ENCODE measurements around the gene TAMALIN. TPM values are rescaled to one million over a fixed set of nuclear protein-coding genes. Genes with fewer than 3 reads are reported as not detected.

TAMALIN gene
- total and polyA plus RNA-seq, 7 experiments from 2014 or later = 1.1 to 501 (median 30.1) TPM

- Mint-ChIP-seq H3K27ac (peak overlapping the region; percentile 85 to 99 (median 93)), H3K27me3 (peaks cover 0 to 16% (median 0%) of the 10 kb centered on the region in 5 donors), H3K4me1 (peaks cover 34 to 49% (median 40%) of the 10 kb centered on the region in 7 donors), H3K36me3 (peaks cover 0 to 1% (median 0%) of the 10 kb centered on the region in 5 donors), H3K4me3 (peak overlapping the region; percentile 77 to 96 (median 87)), H3K9me3 (no peaks in the 10 kb centered on the region)
- ChIA-PET CTCF (interaction anchor here (0.5 to 14.8 kb wide), 12 partner anchors 10 to 1090 kb away, joined by 3 to 457 read pairs (median 5); partner anchors contain the start of genes ATG101, SMIM41 and TAMALIN), POLR2A (interaction anchor here (0.8 to 10.5 kb wide), 10 partner anchors 8 to 73 kb away, joined by 3 to 162 read pairs (median 8); partner anchors contain the start of genes ATG101, SMIM41 and TAMALIN)
- Histone ChIP-seq H3K9me3 (ENCODE audit: control insufficient read depth in 2 of 3, low read length in 3 of 3) (no peaks in the 10 kb centered on the region), H3K27me3 (ENCODE audit: control insufficient read depth in 2 of 2, insufficient read depth in 2 of 2, low read length in 2 of 2) (no peaks in the 10 kb centered on the region), H3K4me3 (ENCODE audit: low read length) (peak overlapping the region; percentile 71), H3K4me1 (ENCODE audit: control insufficient read depth in 2 of 2, insufficient read depth in 2 of 2, low read length in 2 of 2) (peaks cover 17 to 29% of the 10 kb centered on the region in 2 donors), H3K36me3 (ENCODE audit: control insufficient read depth in 2 of 3, insufficient read depth in 3 of 3, low read length in 3 of 3) (no peaks in the 10 kb centered on the region), H3K27ac (ENCODE audit: low read depth, low read length) (peak overlapping the region; percentile 69)
- intact Hi-C loops (cut with micrococcal nuclease) = loop anchor here (1.0 to 10.0 kb wide), 8 partner anchors 13 to 981 kb away; partner anchors contain the start of genes TAMALIN (in 2 of the 2), ACVR1B (in 1 of the 2) and EIF4B (in 1 of the 2)
- ATAC-seq (peak; percentile 80), DNase-seq (peak; percentile 80 to 98 (median 90))
Observed at GRCh38 chr12:52023182-52023975, 16.6 kb downstream of the TAMALIN start.

GRCh38 chr12:52023976-52024688 lies 17.4 kb downstream of the TAMALIN start:
- Histone ChIP-seq H3K9me3 (ENCODE audit: control insufficient read depth in 2 of 3, low read length in 3 of 3) (no peaks in the 10 kb centered on the region), H3K27ac (ENCODE audit: low read depth, low read length) (peak overlapping the region; percentile 69), H3K4me3 (ENCODE audit: low read length) (peak overlapping the region; percentile 71), H3K27me3 (ENCODE audit: control insufficient read depth in 2 of 2, insufficient read depth in 2 of 2, low read length in 2 of 2) (no peaks in the 10 kb centered on the region), H3K36me3 (ENCODE audit: control insufficient read depth in 2 of 3, insufficient read depth in 3 of 3, low read length in 3 of 3) (no peaks in the 10 kb centered on the region), H3K4me1 (ENCODE audit: control insufficient read depth in 2 of 2, insufficient read depth in 2 of 2, low read length in 2 of 2) (peaks cover 17 to 29% of the 10 kb centered on the region in 2 donors)
- peaks cover 0 to 16% (median 0%) of the 10 kb centered on the region in 5 donors for H3K27me3 Mint-ChIP-seq
- ChIA-PET POLR2A (interaction anchor here (0.7 to 10.5 kb wide), 14 partner anchors 8 to 118 kb away, joined by 3 to 162 read pairs (median 8); partner anchors contain the start of genes ATG101, NR4A1, SMIM41 and TAMALIN), CTCF (interaction anchor here (0.5 to 14.8 kb wide), 21 partner anchors 9 to 907 kb away, joined by 3 to 457 read pairs (median 7); partner anchors contain the start of genes ATG101, NR4A1, SMIM41 and TAMALIN)
- peaks cover 34 to 49% (median 40%) of the 10 kb centered on the region in 7 donors for H3K4me1 Mint-ChIP-seq
- H3K36me3 Mint-ChIP-seq = peaks cover 0 to 1% (median 0%) of the 10 kb centered on the region in 5 donors
- peak overlapping the region; percentile 85 to 99 (median 93) for H3K27ac Mint-ChIP-seq
- peak overlapping the region; percentile 77 to 96 (median 87) for H3K4me3 Mint-ChIP-seq
- DNase-seq (no peak), ATAC-seq (no peak)
- no peaks in the 10 kb centered on the region for H3K9me3 Mint-ChIP-seq
- intact Hi-C loops (cut with micrococcal nuclease) = loop anchor here (1.0 to 10.0 kb wide), 9 partner anchors 13 to 982 kb away; partner anchors contain the start of genes EIF4B (in 2 of the 2), TAMALIN (in 2 of the 2) and ACVR1B (in 1 of the 2)

- H3K27ac Mint-ChIP-seq = peak overlapping the region; percentile 87 to 99 (median 93)
- Histone ChIP-seq H3K9me3 (ENCODE audit: control insufficient read depth in 2 of 3, low read length in 3 of 3) (no peaks in the 10 kb centered on the region), H3K27me3 (ENCODE audit: control insufficient read depth in 2 of 2, insufficient read depth in 2 of 2, low read length in 2 of 2) (no peaks in the 10 kb centered on the region), H3K27ac (ENCODE audit: low read depth, low read length) (peak overlapping the region; percentile 69), H3K4me1 (ENCODE audit: control insufficient read depth in 2 of 2, insufficient read depth in 2 of 2, low read length in 2 of 2) (peaks cover 17 to 29% of the 10 kb centered on the region in 2 donors), H3K4me3 (ENCODE audit: low read length) (peak overlapping the region; percentile 71), H3K36me3 (ENCODE audit: control insufficient read depth in 2 of 3, insufficient read depth in 3 of 3, low read length in 3 of 3) (no peaks in the 10 kb centered on the region)
- DNase-seq (peak in 4 of 9 donors; percentile 44 to 65 (median 54)), ATAC-seq (no peak)
- intact Hi-C loops (cut with micrococcal nuclease) = loop anchor here (1.0 to 10.0 kb wide), 9 partner anchors 8 to 981 kb away; partner anchors contain the start of genes ATG101 (in 2 of the 2), EIF4B (in 2 of the 2) and NR4A1 (in 2 of the 2)
- no peaks in the 10 kb centered on the region for H3K9me3 Mint-ChIP-seq
- peaks cover 0 to 1% (median 0%) of the 10 kb centered on the region in 5 donors for H3K36me3 Mint-ChIP-seq
- H3K4me3 Mint-ChIP-seq = peak overlapping the region; percentile 77 to 96 (median 87)
- H3K27me3 Mint-ChIP-seq = peaks cover 0 to 16% (median 0%) of the 10 kb centered on the region in 5 donors
- CTCF ChIA-PET = interaction anchor here (0.7 to 14.8 kb wide), 34 partner anchors 8 to 1022 kb away, joined by 3 to 457 read pairs (median 6); partner anchors contain the start of genes ATG101, NR4A1, SMIM41 and TAMALIN
- POLR2A ChIA-PET = interaction anchor here (0.6 to 10.5 kb wide), 13 partner anchors 10 to 119 kb away, joined by 3 to 162 read pairs (median 7); partner anchors contain the start of genes ATG101, NR4A1, SMIM41 and TAMALIN
- peaks cover 34 to 49% (median 40%) of the 10 kb centered on the region in 7 donors for H3K4me1 Mint-ChIP-seq
Observed at GRCh38 chr12:52024845-52025230, 18.1 kb downstream of the TAMALIN start.

- ATAC-seq = no peak
- Mint-ChIP-seq H3K27ac (peak overlapping the region in 7 of 9 donors; percentile 87 to 99 (median 90)), H3K27me3 (peaks cover 0 to 5% (median 0%) of the 10 kb centered on the region in 5 donors), H3K4me3 (peak overlapping the region in 1 of 10 donors; percentile 94), H3K4me1 (peaks cover 23 to 36% (median 28%) of the 10 kb centered on the region in 7 donors), H3K9me3 (no peaks in the 10 kb centered on the region), H3K36me3 (peaks cover 0 to 1% (median 0%) of the 10 kb centered on the region in 5 donors)
- DNase-seq = no peak
- H3K9me3 ChIP-seq (ENCODE audit: control insufficient read depth in 2 of 3, low read length in 3 of 3) = no peaks in the 10 kb centered on the region
- no peak overlapping the region for H3K4me3 ChIP-seq (ENCODE audit: low read length)
- peaks cover 17 to 29% of the 10 kb centered on the region in 2 donors for H3K4me1 ChIP-seq (ENCODE audit: control insufficient read depth in 2 of 2, insufficient read depth in 2 of 2, low read length in 2 of 2)
- intact Hi-C loops (cut with micrococcal nuclease) = loop anchor here (10.0 kb wide), 2 partner anchors 219 to 979 kb away; partner anchors contain the start of gene EIF4B (in 1 of the 2)
- ChIA-PET CTCF (interaction anchor here (1.2 to 14.8 kb wide), 21 partner anchors 10 to 325 kb away, joined by 3 to 457 read pairs (median 10); partner anchors contain the start of genes ATG101, NR4A1, SMIM41 and TAMALIN), POLR2A (interaction anchor here (0.9 to 10.5 kb wide), 9 partner anchors 8 to 95 kb away, joined by 3 to 162 read pairs (median 7); partner anchors contain the start of genes ATG101, SMIM41 and TAMALIN)
- no peaks in the 10 kb centered on the region for H3K36me3 ChIP-seq (ENCODE audit: control insufficient read depth in 2 of 3, insufficient read depth in 3 of 3, low read length in 3 of 3)
- H3K27me3 ChIP-seq (ENCODE audit: control insufficient read depth in 2 of 2, insufficient read depth in 2 of 2, low read length in 2 of 2) = no peaks in the 10 kb centered on the region
- peak overlapping the region; percentile 69 for H3K27ac ChIP-seq (ENCODE audit: low read depth, low read length)
Observed at GRCh38 chr12:52026263-52026662, 19.5 kb downstream of the TAMALIN start.

- intact Hi-C loops (cut with micrococcal nuclease) = loop anchor here (10.0 kb wide), 2 partner anchors 218 to 978 kb away; partner anchors contain the start of gene EIF4B (in 1 of the 2)
Observed at GRCh38 chr12:52027085-52027843, 20.5 kb downstream of the TAMALIN start.

More at GRCh38 chr12:52027085-52027843, 20.5 kb downstream of the TAMALIN start:
- no peaks in the 10 kb centered on the region for H3K27me3 ChIP-seq (ENCODE audit: control insufficient read depth in 2 of 2, insufficient read depth in 2 of 2, low read length in 2 of 2)
- no peak for ATAC-seq
- peak overlapping the region in 1 of 10 donors; percentile 17 for H3K4me3 Mint-ChIP-seq
- no peak for DNase-seq
- peaks cover 0 to 5% (median 0%) of the 10 kb centered on the region in 5 donors for H3K27me3 Mint-ChIP-seq
- H3K36me3 Mint-ChIP-seq = peaks cover 0 to 1% (median 0%) of the 10 kb centered on the region in 5 donors
- no peaks in the 10 kb centered on the region for H3K36me3 ChIP-seq (ENCODE audit: control insufficient read depth in 2 of 3, insufficient read depth in 3 of 3, low read length in 3 of 3)
- peaks cover 23 to 38% (median 32%) of the 10 kb centered on the region in 7 donors for H3K4me1 Mint-ChIP-seq
- H3K4me1 ChIP-seq (ENCODE audit: control insufficient read depth in 2 of 2, insufficient read depth in 2 of 2, low read length in 2 of 2) = peaks cover 17 to 29% of the 10 kb centered on the region in 2 donors
- H3K9me3 Mint-ChIP-seq = no peaks in the 10 kb centered on the region
- ChIA-PET POLR2A (interaction anchor here (1.2 to 10.5 kb wide), 4 partner anchors 9 to 55 kb away, joined by 3 to 162 read pairs (median 20); partner anchors contain the start of genes SMIM41 and TAMALIN), CTCF (interaction anchor here (0.7 to 14.8 kb wide), 8 partner anchors 21 to 300 kb away, joined by 3 to 457 read pairs (median 16); partner anchors contain the start of genes ATG101, NR4A1 and SMIM41)
- peak overlapping the region in 1 of 9 donors; percentile 43 for H3K27ac Mint-ChIP-seq
- H3K27ac ChIP-seq (ENCODE audit: low read depth, low read length) = no peak overlapping the region
- no peak overlapping the region for H3K4me3 ChIP-seq (ENCODE audit: low read length)
- H3K9me3 ChIP-seq (ENCODE audit: control insufficient read depth in 2 of 3, low read length in 3 of 3) = no peaks in the 10 kb centered on the region

Data from naive thymus-derived CD4-positive, alpha-beta T cell (primary cell).